IPS DF 6.9 (cell line): ENCODE results near the gene PCDHB1.

Experiments
- DNase-seq: peaks from one replicate; pipeline ENCODE4 v3.0.0-alpha.2; 2013; ENCODE audit warnings: low read depth, low spot score
- H3K27ac ChIP-seq: one replicate; pipeline ENCODE4 v1.5.1; 2013; ENCODE audit warnings: low read length, control low read depth
- H3K27me3 ChIP-seq: 2 replicates; pipeline ENCODE4 v1.6.1; 2013; ENCODE audit warnings: mild to moderate bottlenecking, low read length; ENCODE audit not compliant: control insufficient read depth, insufficient read depth
- H3K36me3 ChIP-seq: 2 replicates; pipeline ENCODE4 v1.6.1; 2013; ENCODE audit warnings: low read length; ENCODE audit not compliant: control insufficient read depth, insufficient read depth
- H3K4me1 ChIP-seq: 2 replicates; pipeline ENCODE4 v1.6.1; 2013; ENCODE audit warnings: low read length; ENCODE audit not compliant: control insufficient read depth, insufficient read depth
- H3K4me3 ChIP-seq: 2 replicates; pipeline ENCODE4 v1.5.1; 2013; ENCODE audit warnings: mild to moderate bottlenecking, low read length
- H3K9me3 ChIP-seq: 2 replicates; pipeline ENCODE4 v1.6.1; 2013; ENCODE audit warnings: low read length, inconsistent platforms; ENCODE audit not compliant: control insufficient read depth, insufficient read depth
- WGBS: extraction: QIAGEN DNeasy Blood & Tissue Kit; methylation state at CpG from one replicate; pipeline ENCODE4 v1.1.7; 2013; ENCODE audit warnings: mixed read lengths, missing lambda C conversion rate; ENCODE audit not compliant: insufficient read length, insufficient coverage; 5-methylcytosine and 5-hydroxymethylcytosine counted together

The PCDHB1 gene

DNA sequence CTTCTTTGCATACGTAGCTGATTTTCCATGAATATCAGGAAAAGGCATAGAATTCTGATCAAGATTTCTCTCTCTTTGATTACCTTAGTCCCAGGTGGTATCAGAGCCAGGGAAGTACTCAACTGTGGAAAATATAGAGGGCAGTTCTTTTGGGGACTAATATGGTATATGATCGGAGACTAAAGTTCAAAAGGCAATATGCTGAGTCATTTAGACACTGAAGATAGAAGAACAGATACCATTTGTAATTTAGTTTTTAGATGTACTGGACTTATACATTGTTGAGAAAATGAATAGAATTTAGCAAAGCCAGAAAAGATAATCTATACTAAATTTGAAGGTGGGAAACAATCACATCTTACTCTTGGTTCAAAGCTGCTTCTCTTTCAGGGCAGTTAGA is 54.2 kb downstream of the PCDHB1 start:
- Histone ChIP-seq H3K27ac (no peak overlapping the region), H3K27me3 (no peaks in the 10 kb centered on the region), H3K36me3 (no peaks in the 10 kb centered on the region), H3K4me1 (no peaks in the 10 kb centered on the region), H3K9me3 (no peaks in the 10 kb centered on the region), H3K4me3 (no peak overlapping the region)
- WGBS = no CpG with 5 or more reads among the region's 2 CpGs
- no peak for DNase-seq
